ENCODE results near the gene PAM. TPM values are rescaled to one million over a fixed set of nuclear protein-coding genes. Genes with fewer than 3 reads are reported as not detected.

PAM gene
- total and polyA plus RNA-seq, 4 donors = 8.2 to 27.5 (median 13.7) TPM

- TF ChIP-seq, protein P1, sequence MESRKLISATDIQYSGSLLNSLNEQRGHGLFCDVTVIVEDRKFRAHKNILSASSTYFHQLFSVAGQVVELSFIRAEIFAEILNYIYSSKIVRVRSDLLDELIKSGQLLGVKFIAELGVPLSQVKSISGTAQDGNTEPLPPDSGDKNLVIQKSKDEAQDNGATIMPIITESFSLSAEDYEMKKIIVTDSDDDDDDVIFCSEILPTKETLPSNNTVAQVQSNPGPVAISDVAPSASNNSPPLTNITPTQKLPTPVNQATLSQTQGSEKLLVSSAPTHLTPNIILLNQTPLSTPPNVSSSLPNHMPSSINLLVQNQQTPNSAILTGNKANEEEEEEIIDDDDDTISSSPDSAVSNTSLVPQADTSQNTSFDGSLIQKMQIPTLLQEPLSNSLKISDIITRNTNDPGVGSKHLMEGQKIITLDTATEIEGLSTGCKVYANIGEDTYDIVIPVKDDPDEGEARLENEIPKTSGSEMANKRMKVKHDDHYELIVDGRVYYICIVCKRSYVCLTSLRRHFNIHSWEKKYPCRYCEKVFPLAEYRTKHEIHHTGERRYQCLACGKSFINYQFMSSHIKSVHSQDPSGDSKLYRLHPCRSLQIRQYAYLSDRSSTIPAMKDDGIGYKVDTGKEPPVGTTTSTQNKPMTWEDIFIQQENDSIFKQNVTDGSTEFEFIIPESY (IDR thresholded peaks at IDR 0.05) = no peak
- TF ChIP-seq, protein P2, sequence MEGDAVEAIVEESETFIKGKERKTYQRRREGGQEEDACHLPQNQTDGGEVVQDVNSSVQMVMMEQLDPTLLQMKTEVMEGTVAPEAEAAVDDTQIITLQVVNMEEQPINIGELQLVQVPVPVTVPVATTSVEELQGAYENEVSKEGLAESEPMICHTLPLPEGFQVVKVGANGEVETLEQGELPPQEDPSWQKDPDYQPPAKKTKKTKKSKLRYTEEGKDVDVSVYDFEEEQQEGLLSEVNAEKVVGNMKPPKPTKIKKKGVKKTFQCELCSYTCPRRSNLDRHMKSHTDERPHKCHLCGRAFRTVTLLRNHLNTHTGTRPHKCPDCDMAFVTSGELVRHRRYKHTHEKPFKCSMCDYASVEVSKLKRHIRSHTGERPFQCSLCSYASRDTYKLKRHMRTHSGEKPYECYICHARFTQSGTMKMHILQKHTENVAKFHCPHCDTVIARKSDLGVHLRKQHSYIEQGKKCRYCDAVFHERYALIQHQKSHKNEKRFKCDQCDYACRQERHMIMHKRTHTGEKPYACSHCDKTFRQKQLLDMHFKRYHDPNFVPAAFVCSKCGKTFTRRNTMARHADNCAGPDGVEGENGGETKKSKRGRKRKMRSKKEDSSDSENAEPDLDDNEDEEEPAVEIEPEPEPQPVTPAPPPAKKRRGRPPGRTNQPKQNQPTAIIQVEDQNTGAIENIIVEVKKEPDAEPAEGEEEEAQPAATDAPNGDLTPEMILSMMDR (IDR thresholded peaks at IDR 0.05; ENCODE audit: low read depth, low read length, missing input control) = no peak
- TF ChIP-seq JUND (IDR thresholded peaks at IDR 0.05) (no peak), HNF4G (IDR thresholded peaks at IDR 0.05) (no peak), SP1 (IDR thresholded peaks at IDR 0.05) (no peak), EGR1 (IDR thresholded peaks at IDR 0.05; ENCODE audit: low read depth in 2 of 2) (no peak), RXRA (IDR thresholded peaks at IDR 0.05) (no peak), TAF1 (conservative IDR thresholded peaks at IDR 0.05) (no peak)
Measured at GRCh38 chr5:102910240-102911226, 155.4 kb downstream of the PAM start (continued).

DNA sequence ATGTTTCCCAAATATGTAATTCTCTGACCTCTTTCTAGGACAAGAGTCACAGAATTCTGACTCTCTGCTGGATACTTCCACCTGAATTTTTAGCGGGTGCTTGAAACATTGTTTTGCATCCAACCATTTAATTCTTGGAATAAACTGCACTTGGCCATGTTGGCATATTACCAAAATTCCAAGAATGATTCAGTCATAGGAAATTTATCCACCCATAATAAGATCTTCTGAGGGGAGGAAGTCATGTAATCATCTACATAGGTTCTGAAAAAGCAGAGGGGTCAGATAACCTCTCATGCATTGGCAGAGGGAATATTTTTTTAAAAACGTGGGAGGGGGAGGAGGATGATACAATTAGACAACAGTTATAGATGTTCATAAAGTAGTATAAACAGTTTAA, 156.9 kb downstream of the PAM start:
- H3K9me3 ChIP-seq (ENCODE audit: control insufficient read depth in 4 of 4, low read length in 3 of 4) = no peaks in the 10 kb centered on the region
- TF ChIP-seq FOXA1 (IDR thresholded peaks at IDR 0.05) (no peak), JUND (IDR thresholded peaks at IDR 0.05) (no peak), YY1 (IDR thresholded peaks at IDR 0.05) (no peak), RXRA (IDR thresholded peaks at IDR 0.05) (no peak), RAD21 (IDR thresholded peaks at IDR 0.05) (no peak), GABPA (IDR thresholded peaks at IDR 0.05 in 1 of 2, conservative IDR thresholded peaks at IDR 0.05 in 1 of 2) (no peak), EGR1 (IDR thresholded peaks at IDR 0.05; ENCODE audit: low read depth in 2 of 2) (no peak), FOXA2 (IDR thresholded peaks at IDR 0.05) (no peak), REST (IDR thresholded peaks at IDR 0.05) (no peak)
- TF ChIP-seq, protein P3, sequence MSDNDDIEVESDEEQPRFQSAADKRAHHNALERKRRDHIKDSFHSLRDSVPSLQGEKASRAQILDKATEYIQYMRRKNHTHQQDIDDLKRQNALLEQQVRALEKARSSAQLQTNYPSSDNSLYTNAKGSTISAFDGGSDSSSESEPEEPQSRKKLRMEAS (IDR thresholded peaks at IDR 0.05) = no peak
- H3K36me3 ChIP-seq (ENCODE audit: control insufficient read depth in 4 of 4, insufficient read depth in 3 of 4, low read depth in 1 of 4, low read length in 3 of 4) = peaks cover 0 to 2% (median 0%) of the 10 kb centered on the region in 4 donors
- no peaks in the 10 kb centered on the region for H3K4me1 ChIP-seq (ENCODE audit: control insufficient read depth in 4 of 4, insufficient read depth in 4 of 4, low read length in 3 of 4)
- H3K27ac ChIP-seq (ENCODE audit: low read depth in 1 of 2, low read length in 2 of 2) = no peak overlapping the region
- 62% methylated on average over 2 of the region's 2 CpGs for WGBS
- H3K4me3 ChIP-seq (ENCODE audit: low read depth in 1 of 3, low read length in 3 of 3) = no peak overlapping the region
- no peak for DNase-seq (ENCODE audit: low spot score)
- no peak overlapping the region for H3K9ac ChIP-seq (ENCODE audit: low read depth in 1 of 2, low read length in 2 of 2)
- H3K27me3 ChIP-seq (ENCODE audit: control insufficient read depth in 4 of 4, insufficient read depth in 4 of 4, low read length in 3 of 4) = no peaks in the 10 kb centered on the region
